GM23338 (cell line): Measurements from ENCODE around the gene PET117. TPM values are rescaled to one million over a fixed set of nuclear protein-coding genes. Genes with fewer than 3 reads are reported as not detected.
"Not testable (repeated sequence)": the region's sequence is repeated elsewhere in the genome, so short reads cannot be mapped to it uniquely, and the experiment has no call there.

Source experiments
- ATAC-seq: fragments of 200-7000 bp; cut with Tn5 transposase; 3 replicates; pipeline ENCODE4 v1.9.1; 2020
- DNase-seq: peaks from one replicate; pipeline ENCODE4 v3.0.0-alpha.2; 2015; ENCODE audit warnings: low spot score
- H2AFZ ChIP-seq: fragments of 200-600 bp; sonication (generic); 2 replicates; pipeline ENCODE4 v1.8.0; 2016; ENCODE audit warnings: antibody characterized with exemption, mild to moderate bottlenecking, moderate library complexity
- H3F3A ChIP-seq: fragments of 200-600 bp; sonication (generic); replicated peaks from 2 replicates; pipeline ENCODE4 v1.8.0; 2017; ENCODE audit warnings: antibody characterized with exemption, mixed run types, low read depth
- H3K27ac ChIP-seq: fragments of 200-600 bp; sonication (generic); 2 replicates; pipeline ENCODE4 v1.6.1; 2016; ENCODE audit warnings: low read depth
- H3K27me3 ChIP-seq: fragments of 200-600 bp; sonication (generic); 2 replicates; pipeline ENCODE4 v1.8.0; 2016; ENCODE audit warnings: mild to moderate bottlenecking, mixed run types, moderate library complexity; ENCODE audit not compliant: insufficient read depth
- H3K36me3 ChIP-seq: fragments of 200-600 bp; sonication (generic); 2 replicates; pipeline ENCODE4 v1.8.0; 2016; ENCODE audit warnings: mild to moderate bottlenecking; ENCODE audit not compliant: insufficient read depth
- H3K4me1 ChIP-seq: fragments of 200-600 bp; sonication (generic); 2 replicates; pipeline ENCODE4 v1.8.0; 2016; ENCODE audit warnings: mild to moderate bottlenecking, moderate library complexity; ENCODE audit not compliant: insufficient read depth
- H3K4me2 ChIP-seq: fragments of 200-600 bp; sonication (generic); 2 replicates; pipeline ENCODE4 v1.7.1; 2017; ENCODE audit warnings: mixed run types
- H3K4me3 ChIP-seq: fragments of 200-600 bp; sonication (generic); 2 replicates; pipeline ENCODE4 v1.6.1; 2016; ENCODE audit warnings: mixed run types
- H3K79me2 ChIP-seq: fragments of 200-600 bp; sonication (generic); replicated peaks from 2 replicates; pipeline ENCODE4 v1.8.0; 2017; ENCODE audit warnings: mild to moderate bottlenecking; ENCODE audit not compliant: insufficient read depth
- H3K9me2 ChIP-seq: fragments of 200-600 bp; sonication (generic); 2 replicates; pipeline ENCODE4 v1.8.0; 2017; ENCODE audit not compliant: insufficient read depth
- H4K20me1 ChIP-seq: fragments of 200-600 bp; sonication (generic); replicated peaks from 2 replicates; pipeline ENCODE4 v1.8.0; 2017; ENCODE audit warnings: mild to moderate bottlenecking; ENCODE audit not compliant: insufficient read depth
- H3K27ac Mint-ChIP-seq: 2 replicates; pipeline ENCODE4 v1.8.0; 2020; ENCODE audit warnings: inconsistent platforms, mild to moderate bottlenecking, moderate library complexity, mixed read lengths
- H3K27me3 Mint-ChIP-seq: 3 replicates; pipeline ENCODE4 v1.8.0; 2022; ENCODE audit warnings: low read depth, mild to moderate bottlenecking, moderate library complexity, mixed read lengths, inconsistent platforms; ENCODE audit not compliant: insufficient read depth, poor library complexity
- H3K36me3 Mint-ChIP-seq: 3 replicates; pipeline ENCODE4 v1.8.0; 2021; ENCODE audit warnings: low read depth, mild to moderate bottlenecking, inconsistent platforms, moderate library complexity, mixed read lengths
- H3K4me1 Mint-ChIP-seq: 3 replicates; pipeline ENCODE4 v1.8.0; 2020; ENCODE audit warnings: mild to moderate bottlenecking, inconsistent platforms, mixed read lengths
- H3K4me3 Mint-ChIP-seq: 3 replicates; pipeline ENCODE4 v1.8.0; 2021; ENCODE audit warnings: moderate library complexity, mild to moderate bottlenecking, inconsistent platforms, mixed read lengths
- H3K9me3 Mint-ChIP-seq: 3 replicates; pipeline ENCODE4 v1.8.0; 2020; ENCODE audit warnings: moderate library complexity, mild to moderate bottlenecking, inconsistent platforms, mixed read lengths
- CREB1 ChIP-seq: fragments of 250-450 bp; sonication (Bioruptor Pico); IDR thresholded peaks from 2 replicates; pipeline ENCODE4 v1.5.0; 2020; ENCODE audit warnings: low read depth, mild to moderate bottlenecking, moderate library complexity
- ETS1 ChIP-seq: IDR thresholded peaks from 2 replicates; pipeline ENCODE4 v1.6.1; 2016; ENCODE audit warnings: antibody characterized with exemption
- EZH2phosphoT487 ChIP-seq: fragments of 200-600 bp; sonication (generic); IDR thresholded peaks from one replicate; pipeline ENCODE4 v1.8.1; 2018; ENCODE audit warnings: antibody characterized with exemption; ENCODE audit not compliant: unreplicated experiment
- NANOG ChIP-seq: IDR thresholded peaks from 2 replicates; pipeline ENCODE4 v1.6.1; 2016; ENCODE audit warnings: antibody characterized with exemption, borderline replicate concordance
- POLR2AphosphoS5 ChIP-seq: IDR thresholded peaks from 2 replicates; pipeline ENCODE4 v1.6.1; 2016; ENCODE audit warnings: antibody characterized with exemption, low read depth
- REST ChIP-seq: IDR thresholded peaks from one replicate; pipeline ENCODE4 v1.6.1; 2018; ENCODE audit warnings: antibody characterized with exemption; ENCODE audit not compliant: unreplicated experiment
- long read RNA-seq: library from polyadenylated mRNA; unstranded; transcript quantifications from one replicate; pipeline ENCODE4 v2.0.0, GENCODE V29; 2020; ENCODE audit not compliant: unreplicated experiment
- polyA plus RNA-seq: library from polyadenylated mRNA; unstranded; fragments of >200 nt; fragmentation: Nextera tagmentation; extraction: Ambion mirVana; gene quantifications from 2 replicates; pipeline ENCODE4 v1.2.1, GENCODE V29; 2016
- total RNA-seq: library from RNA; depleted of rRNA; stranded (reverse); fragments of >200 nt; shearing (Covaris generic); gene quantifications from 2 replicates; pipeline ENCODE4 v1.2.3, GENCODE V29; 2014; rRNA removed
- TF ChIP-seq, protein P1 (sequence below): fragments of 250-450 bp; sonication (Bioruptor Pico); IDR thresholded peaks from 2 replicates; pipeline ENCODE4 v1.5.0; 2020; ENCODE audit warnings: mild to moderate bottlenecking, moderate library complexity

PET117 gene
- 21.7 and 25.2 TPM in 2 replicates for total RNA-seq
- polyA plus RNA-seq = 36.1 and 41.9 TPM in 2 replicates
- long read RNA-seq, transcript PET117-201 (2 exons, 1,141 nt) = major isoform, 21 of 21 reads
- long read RNA-seq, partial matches to known transcripts = 0 of 21 reads
- long read RNA-seq, other reads (novel, unspliced or antisense) = 0 of 21 reads

GRCh38 chr20:18137412-18138265, at the start of gene PET117, which contains the start of gene KAT14:
Gene PET117 (plus strand): TSS chr20:18137863. CDS start chr20:18137956, 93 bp downstream.
Gene KAT14 (plus strand): TSS chr20:18137863. CDS start chr20:18142661, 4,798 bp downstream.
- Mint-ChIP-seq H3K36me3 (peaks cover 8% of the 10 kb centered on the region), H3K9me3 (no peaks in the 10 kb centered on the region; the same call in 2 of the 3 replicates), H3K4me3 (peak within 1 kb of the TSS; percentile 91), H3K27ac (peak within 1 kb of the TSS; percentile 96), H3K27me3 (peaks cover 5% of the 10 kb centered on the region), H3K4me1 (peaks cover 20% of the 10 kb centered on the region)
- Histone ChIP-seq H3K4me3 (peak within 1 kb of the TSS; percentile 99), H4K20me1 (peaks cover 18% of the 10 kb centered on the region), H3K4me1 (peaks cover 15% of the 10 kb centered on the region), H3K36me3 (peaks cover 9% of the 10 kb centered on the region; the same call in 1 of the 2 replicates), H2AFZ (peak within 1 kb of the TSS; percentile 94), H3K27me3 (peaks cover 5% of the 10 kb centered on the region; the same call in 1 of the 2 replicates), H3K9me2 (no peaks in the 10 kb centered on the region), H3K4me2 (peak within 1 kb of the TSS; percentile 99), H3K79me2 (peaks cover 46% of the 10 kb centered on the region), H3K27ac (peak within 1 kb of the TSS; percentile 81), H3F3A (no peaks in the 10 kb centered on the region)
- TF ChIP-seq REST (peak; percentile 18), NANOG (no peak), POLR2AphosphoS5 (peak; percentile 84), CREB1 (peak; percentile 76), EZH2phosphoT487 (no peak), ETS1 (peak; percentile 71; the same call in 1 of the 2 replicates)
- TF ChIP-seq, protein P1, sequence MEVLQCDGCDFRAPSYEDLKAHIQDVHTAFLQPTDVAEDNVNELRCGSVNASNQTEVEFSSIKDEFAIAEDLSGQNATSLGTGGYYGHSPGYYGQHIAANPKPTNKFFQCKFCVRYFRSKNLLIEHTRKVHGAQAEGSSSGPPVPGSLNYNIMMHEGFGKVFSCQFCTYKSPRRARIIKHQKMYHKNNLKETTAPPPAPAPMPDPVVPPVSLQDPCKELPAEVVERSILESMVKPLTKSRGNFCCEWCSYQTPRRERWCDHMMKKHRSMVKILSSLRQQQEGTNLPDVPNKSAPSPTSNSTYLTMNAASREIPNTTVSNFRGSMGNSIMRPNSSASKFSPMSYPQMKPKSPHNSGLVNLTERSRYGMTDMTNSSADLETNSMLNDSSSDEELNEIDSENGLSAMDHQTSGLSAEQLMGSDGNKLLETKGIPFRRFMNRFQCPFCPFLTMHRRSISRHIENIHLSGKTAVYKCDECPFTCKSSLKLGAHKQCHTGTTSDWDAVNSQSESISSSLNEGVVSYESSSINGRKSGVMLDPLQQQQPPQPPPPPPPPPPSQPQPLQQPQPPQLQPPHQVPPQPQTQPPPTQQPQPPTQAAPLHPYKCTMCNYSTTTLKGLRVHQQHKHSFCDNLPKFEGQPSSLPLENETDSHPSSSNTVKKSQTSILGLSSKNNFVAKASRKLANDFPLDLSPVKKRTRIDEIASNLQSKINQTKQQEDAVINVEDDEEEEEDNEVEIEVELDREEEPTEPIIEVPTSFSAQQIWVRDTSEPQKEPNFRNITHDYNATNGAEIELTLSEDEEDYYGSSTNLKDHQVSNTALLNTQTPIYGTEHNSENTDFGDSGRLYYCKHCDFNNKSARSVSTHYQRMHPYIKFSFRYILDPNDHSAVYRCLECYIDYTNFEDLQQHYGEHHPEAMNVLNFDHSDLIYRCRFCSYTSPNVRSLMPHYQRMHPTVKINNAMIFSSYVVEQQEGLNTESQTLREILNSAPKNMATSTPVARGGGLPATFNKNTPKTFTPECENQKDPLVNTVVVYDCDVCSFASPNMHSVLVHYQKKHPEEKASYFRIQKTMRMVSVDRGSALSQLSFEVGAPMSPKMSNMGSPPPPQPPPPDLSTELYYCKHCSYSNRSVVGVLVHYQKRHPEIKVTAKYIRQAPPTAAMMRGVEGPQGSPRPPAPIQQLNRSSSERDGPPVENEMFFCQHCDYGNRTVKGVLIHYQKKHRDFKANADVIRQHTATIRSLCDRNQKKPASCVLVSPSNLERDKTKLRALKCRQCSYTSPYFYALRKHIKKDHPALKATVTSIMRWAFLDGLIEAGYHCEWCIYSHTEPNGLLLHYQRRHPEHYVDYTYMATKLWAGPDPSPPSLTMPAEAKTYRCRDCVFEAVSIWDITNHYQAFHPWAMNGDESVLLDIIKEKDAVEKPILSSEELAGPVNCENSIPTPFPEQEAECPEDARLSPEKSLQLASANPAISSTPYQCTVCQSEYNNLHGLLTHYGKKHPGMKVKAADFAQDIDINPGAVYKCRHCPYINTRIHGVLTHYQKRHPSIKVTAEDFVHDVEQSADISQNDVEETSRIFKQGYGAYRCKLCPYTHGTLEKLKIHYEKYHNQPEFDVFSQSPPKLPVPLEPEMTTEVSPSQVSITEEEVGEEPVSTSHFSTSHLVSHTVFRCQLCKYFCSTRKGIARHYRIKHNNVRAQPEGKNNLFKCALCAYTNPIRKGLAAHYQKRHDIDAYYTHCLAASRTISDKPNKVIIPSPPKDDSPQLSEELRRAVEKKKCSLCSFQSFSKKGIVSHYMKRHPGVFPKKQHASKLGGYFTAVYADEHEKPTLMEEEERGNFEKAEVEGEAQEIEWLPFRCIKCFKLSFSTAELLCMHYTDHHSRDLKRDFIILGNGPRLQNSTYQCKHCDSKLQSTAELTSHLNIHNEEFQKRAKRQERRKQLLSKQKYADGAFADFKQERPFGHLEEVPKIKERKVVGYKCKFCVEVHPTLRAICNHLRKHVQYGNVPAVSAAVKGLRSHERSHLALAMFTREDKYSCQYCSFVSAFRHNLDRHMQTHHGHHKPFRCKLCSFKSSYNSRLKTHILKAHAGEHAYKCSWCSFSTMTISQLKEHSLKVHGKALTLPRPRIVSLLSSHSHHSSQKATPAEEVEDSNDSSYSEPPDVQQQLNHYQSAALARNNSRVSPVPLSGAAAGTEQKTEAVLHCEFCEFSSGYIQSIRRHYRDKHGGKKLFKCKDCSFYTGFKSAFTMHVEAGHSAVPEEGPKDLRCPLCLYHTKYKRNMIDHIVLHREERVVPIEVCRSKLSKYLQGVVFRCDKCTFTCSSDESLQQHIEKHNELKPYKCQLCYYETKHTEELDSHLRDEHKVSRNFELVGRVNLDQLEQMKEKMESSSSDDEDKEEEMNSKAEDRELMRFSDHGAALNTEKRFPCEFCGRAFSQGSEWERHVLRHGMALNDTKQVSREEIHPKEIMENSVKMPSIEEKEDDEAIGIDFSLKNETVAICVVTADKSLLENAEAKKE = no peak
- DNase-seq = peak; percentile 95
- peak; percentile 94 for ATAC-seq

GRCh38 chr20:18088298-18088697, 49.4 kb upstream of the PET117 start:
- H3K27me3 ChIP-seq, H3K27me3 Mint-ChIP-seq, H3K79me2 ChIP-seq, H4K20me1 ChIP-seq, H3K4me1 Mint-ChIP-seq, H2AFZ ChIP-seq, H3K36me3 Mint-ChIP-seq, H3K9me3 Mint-ChIP-seq, H3K4me1 ChIP-seq, H3K36me3 ChIP-seq, H3K4me3 Mint-ChIP-seq, H3K4me2 ChIP-seq, H3K9me2 ChIP-seq, H3K4me3 ChIP-seq, DNase-seq, H3K27ac ChIP-seq, H3F3A ChIP-seq, H3K27ac Mint-ChIP-seq, ATAC-seq: not testable (repeated sequence)
